A549 (cell line): ENCODE results near the gene MYO10. TPM values are rescaled to one million over a fixed set of nuclear protein-coding genes. Genes with fewer than 3 reads are reported as not detected.

Source experiments
- ATAC-seq, 2 experiments: fragments of 200-7000 bp in 1 of 2; fragments of >200 bp in 1 of 2; cut with Nextera tagmentation in 1 of 2; cut with Tn5 transposase in 1 of 2; 3 replicates each; pipeline versions ENCODE4 v1.8.0 to v1.9.1; 2018 to 2020; ENCODE audit warnings: mild to moderate bottlenecking in 1 of 2, moderate library complexity in 1 of 2
- CTCF ChIA-PET: fragments of 300-600 bp; sonication (Branson Sonifier 250); formaldehyde crosslinking; extraction: SDS; loops from one replicate; lab custom pipeline; 2021; ENCODE audit warnings: antibody characterized with exemption, inconsistent platforms; lab: Yijun Ruan, JAX
- POLR2A ChIA-PET: fragments of 350-600 bp; formaldehyde crosslinking; extraction: SDS; loops from one replicate; lab custom pipeline; 2021; ENCODE audit warnings: antibody characterized with exemption, inconsistent platforms; lab: Yijun Ruan, JAX
- DNase-seq, 2 experiments: peaks; one replicate each; pipeline versions ENCODE4 v3.0.0 to v3.0.0-alpha.2; 2011 to 2016; ENCODE audit warnings: low read depth in 1 of 2, low spot score in 1 of 2
- FAIRE-seq: peaks from 2 replicates; lab custom pipeline; 2011; peaks lifted over from hg19 to GRCh38; lab: Jason Lieb, UNC
- H3K27ac ChIP-seq, 2 experiments: fragments of >200 bp; sonication (Bioruptor Twin); formaldehyde crosslinking; 3 replicates each; pipeline ENCODE4 v1.5.1; 2016 to 2017
- H3K4me1 ChIP-seq: fragments of >200 bp; sonication (Bioruptor Twin); formaldehyde crosslinking; 3 replicates; pipeline ENCODE4 v1.6.1; 2016
- H3K4me2 ChIP-seq: fragments of >200 bp; sonication (Bioruptor Twin); formaldehyde crosslinking; 3 replicates; pipeline ENCODE4 v1.6.1; 2016
- H3K4me3 ChIP-seq: fragments of >200 bp; sonication (Bioruptor Twin); formaldehyde crosslinking; 3 replicates; pipeline ENCODE4 v1.5.1; 2016
- H3K9me3 ChIP-seq: fragments of >200 bp; sonication (Bioruptor Twin); formaldehyde crosslinking; 3 replicates; pipeline ENCODE4 v1.6.1; 2016
- BCL3 ChIP-seq: fragments of >200 bp; sonication (Bioruptor Twin); formaldehyde crosslinking; IDR thresholded peaks from 3 replicates; pipeline ENCODE4 v1.6.1; 2016
- BHLHE40 ChIP-seq: IDR thresholded peaks from 2 replicates; pipeline ENCODE4 v1.6.1; 2012; ENCODE audit warnings: low read depth, low read length, inconsistent platforms
- CHD2 ChIP-seq: fragments of 150-350 bp; IDR thresholded peaks from 2 replicates; pipeline ENCODE4 v1.6.1; 2014; ENCODE audit warnings: low read length; ENCODE audit not compliant: partially characterized antibody
- CHD4 ChIP-seq: fragments of 200-600 bp; sonication (generic); IDR thresholded peaks from 2 replicates; pipeline ENCODE4 v1.6.1; 2016; ENCODE audit warnings: antibody characterized with exemption, mild to moderate bottlenecking, borderline replicate concordance
- EHF ChIP-seq: fragments of 250-450 bp; sonication (Bioruptor Pico); IDR thresholded peaks from 2 replicates; pipeline ENCODE4 v1.5.0; 2020; ENCODE audit warnings: mild to moderate bottlenecking
- HES2 ChIP-seq: fragments of >200 bp; sonication (Bioruptor Twin); formaldehyde crosslinking; IDR thresholded peaks from 2 replicates; pipeline ENCODE4 v1.6.1; 2016
- HEYL ChIP-seq: fragments of 250-450 bp; sonication (Bioruptor Pico); IDR thresholded peaks from 2 replicates; pipeline ENCODE4 v1.8.0; 2021; ENCODE audit warnings: mild to moderate bottlenecking, moderate library complexity
- HMGXB4 ChIP-seq: fragments of 250-450 bp; sonication (Bioruptor Pico); IDR thresholded peaks from 2 replicates; pipeline ENCODE4 v1.5.0; 2021; ENCODE audit warnings: mild to moderate bottlenecking, moderate library complexity, borderline replicate concordance
- HOXA7 ChIP-seq: fragments of 250-450 bp; sonication (Bioruptor Pico); IDR thresholded peaks from 2 replicates; pipeline ENCODE4 v1.5.0; 2020; ENCODE audit warnings: mild to moderate bottlenecking, moderate library complexity
- HOXB5 ChIP-seq: fragments of 250-450 bp; sonication (Bioruptor Pico); IDR thresholded peaks from 2 replicates; pipeline ENCODE4 v1.5.0; 2020; ENCODE audit warnings: mild to moderate bottlenecking, moderate library complexity
- JUNB ChIP-seq: fragments of >200 bp; sonication (Bioruptor Twin); formaldehyde crosslinking; IDR thresholded peaks from 2 replicates; pipeline ENCODE4 v1.6.1; 2016
- MAFK ChIP-seq: fragments of 450-650 bp; IDR thresholded peaks from 2 replicates; pipeline ENCODE4 v1.6.1; 2014; ENCODE audit not compliant: partially characterized antibody
- MAZ ChIP-seq: fragments of 150-350 bp; IDR thresholded peaks from 2 replicates; pipeline ENCODE4 v1.6.1; 2014; ENCODE audit warnings: antibody characterized with exemption, low read depth, low read length, borderline replicate concordance
- NFE2L2 ChIP-seq: fragments of 150-350 bp; conservative IDR thresholded peaks from 2 replicates; pipeline ENCODE4 v1.6.1; 2014; ENCODE audit warnings: low read length
- NPAS2 ChIP-seq: fragments of 250-450 bp; sonication (Bioruptor Pico); IDR thresholded peaks from 2 replicates; pipeline ENCODE4 v1.8.0; 2022; ENCODE audit warnings: mild to moderate bottlenecking, moderate library complexity, borderline replicate concordance
- POLR2AphosphoS2 ChIP-seq: conservative IDR thresholded peaks from 2 replicates; pipeline ENCODE4 v1.6.1; 2012; ENCODE audit warnings: low read length, improper control_type of control experiment, inconsistent platforms
- RARB ChIP-seq: fragments of 250-450 bp; sonication (Bioruptor Pico); IDR thresholded peaks from 2 replicates; pipeline ENCODE4 v1.8.0; 2021; ENCODE audit warnings: mild to moderate bottlenecking, moderate library complexity
- RCOR1 ChIP-seq: fragments of 150-350 bp; IDR thresholded peaks from 2 replicates; pipeline ENCODE4 v1.6.1; 2014; ENCODE audit warnings: antibody characterized with exemption, low read length, low read depth
- REST ChIP-seq: fragments of 200-600 bp; sonication (generic); IDR thresholded peaks from 2 replicates; pipeline ENCODE4 v1.6.1; 2016; ENCODE audit warnings: antibody characterized with exemption, mild to moderate bottlenecking, moderate library complexity
- RNF2 ChIP-seq: fragments of 200-600 bp; sonication (generic); IDR thresholded peaks from 2 replicates; pipeline ENCODE4 v1.6.1; 2016; ENCODE audit warnings: low read depth, mild to moderate bottlenecking, antibody characterized with exemption, moderate library complexity, borderline replicate concordance
- SMC3 ChIP-seq: fragments of >200 bp; sonication (Bioruptor Twin); formaldehyde crosslinking; IDR thresholded peaks from 3 replicates; pipeline ENCODE4 v1.6.1; 2018; ENCODE audit warnings: inconsistent platforms
- TFCP2L1 ChIP-seq: fragments of 250-450 bp; sonication (Bioruptor Pico); IDR thresholded peaks from 2 replicates; pipeline ENCODE4 v1.5.0; 2021; ENCODE audit warnings: mild to moderate bottlenecking
- TP53 ChIP-seq: fragments of 250-450 bp; sonication (Bioruptor Pico); IDR thresholded peaks from 2 replicates; pipeline ENCODE4 v1.5.0; 2021; ENCODE audit warnings: mild to moderate bottlenecking, moderate library complexity
- ZFP36 ChIP-seq: fragments of 450-650 bp; IDR thresholded peaks from 2 replicates; pipeline ENCODE4 v1.6.1; 2014; ENCODE audit warnings: borderline replicate concordance; ENCODE audit not compliant: partially characterized antibody
- ZNF302 ChIP-seq: fragments of 250-450 bp; sonication (Bioruptor Pico); IDR thresholded peaks from 2 replicates; pipeline ENCODE4 v1.9.0; 2021; ENCODE audit warnings: inconsistent platforms, mild to moderate bottlenecking, moderate library complexity
- WGBS: methylation state at CpG from one replicate; pipeline ENCODE4 v1.1.6; 2017; ENCODE audit errors: missing lambda C conversion rate; 5-methylcytosine and 5-hydroxymethylcytosine counted together
- polyA plus RNA-seq, 4 experiments: library from polyadenylated mRNA; depleted of rRNA in 3 of 4; stranded (reverse); fragments of >200 nt; fragmentation: RNase III in 1 of 4; extraction: RNeasy Plus Mini Kit Qiagen cat#74134 plus additional on column Dnase treatment in 1 of 4; gene quantifications; 2 replicates in 3 of 4; 3 replicates in 1 of 4; pipeline ENCODE4 v1.2.3, GENCODE V29; 2011 to 2017

MYO10 gene
- polyA plus RNA-seq, 2 of the 4 experiments (the other 2 are of a cell fraction): 68.0 to 68.5 TPM

GRCh38 chr5:16961131-16961530 lies 25.0 kb upstream of the MYO10 start:
- CTCF ChIA-PET: interaction anchor here (0.7 to 1.1 kb wide), 2 partner anchors 10 to 239 kb away, joined by 3 read pairs; no protein-coding TSS in a partner anchor

GRCh38 chr5:16957304-16958196 lies 21.5 kb upstream of the MYO10 start:
- Histone ChIP-seq H3K9me3 (no peaks in the 10 kb centered on the region), H3K27ac (no peak overlapping the region), H3K4me1 (peaks cover 7% of the 10 kb centered on the region; the same call in 2 of the 3 replicates), H3K4me2 (no peak overlapping the region), H3K4me3 (no peak overlapping the region)
- DNase-seq (no peak), ATAC-seq (no peak; a peak in 1 of 6 replicates), FAIRE-seq (no peak)
- ChIA-PET CTCF (interaction anchor here (1.9 kb wide), 1 partner anchor 25 kb away, joined by 5 read pairs; no protein-coding TSS in a partner anchor), POLR2A (no interaction called here)
- 79% methylated on average over 13 of the region's 13 CpGs for WGBS
- TF ChIP-seq EHF (CRISPR knock-in tag): no peak
- peak; percentile 4 for TF ChIP-seq MAFK

More at GRCh38 chr5:16961131-16961530, 25.0 kb upstream of the MYO10 start:
- Histone ChIP-seq H3K27ac (no peak overlapping the region), H3K4me1 (no peaks in the 10 kb centered on the region), H3K4me2 (no peak overlapping the region), H3K9me3 (no peaks in the 10 kb centered on the region), H3K4me3 (no peak overlapping the region)
- WGBS: 68% methylated on average over 7 of the region's 7 CpGs
- TF ChIP-seq NFE2L2 (no peak), REST (no peak), ZFP36 (no peak), BHLHE40 (no peak), TP53 (CRISPR knock-in tag) (no peak), CHD2 (no peak), RARB (CRISPR knock-in tag) (no peak), NPAS2 (CRISPR knock-in tag) (no peak), JUNB (no peak), RNF2 (no peak), RCOR1 (no peak), MAZ (no peak), ZNF302 (CRISPR knock-in tag) (no peak), HEYL (CRISPR knock-in tag) (no peak)
- no peak for ATAC-seq
- POLR2A ChIA-PET: no interaction called here
- FAIRE-seq: no peak
- DNase-seq: no peak

GRCh38 chr5:16953729-16954128 lies 17.6 kb upstream of the MYO10 start:
- H3K4me2 ChIP-seq: no peak overlapping the region
- WGBS: 80% methylated on average over 9 of the region's 9 CpGs
- H3K4me1 ChIP-seq: peaks cover 7% of the 10 kb centered on the region; the same call in 2 of the 3 replicates
- H3K27ac ChIP-seq: no peak overlapping the region
- ChIA-PET POLR2A (no interaction called here), CTCF (interaction anchor here (1.3 kb wide), 1 partner anchor 41 kb away, joined by 3 read pairs; no protein-coding TSS in a partner anchor)
- DNase-seq: no peak
- no peak for FAIRE-seq
- no peaks in the 10 kb centered on the region for H3K9me3 ChIP-seq
- H3K4me3 ChIP-seq: no peak overlapping the region
- no peak for ATAC-seq
- no peak for TF ChIP-seq TFCP2L1 (CRISPR knock-in tag)
- no peak for TF ChIP-seq BCL3
- no peak for TF ChIP-seq CHD4
- TF ChIP-seq HOXB5 (CRISPR knock-in tag): no peak
- no peak for TF ChIP-seq HOXA7 (CRISPR knock-in tag)
- no peak for TF ChIP-seq HEYL (CRISPR knock-in tag)
- TF ChIP-seq CHD2: no peak
- no peak for TF ChIP-seq HES2
- TF ChIP-seq SMC3: no peak
- no peak for TF ChIP-seq POLR2AphosphoS2
- TF ChIP-seq HMGXB4 (CRISPR knock-in tag): no peak
